ENCODE data around the gene PPARG. TPM values are rescaled to one million over a fixed set of nuclear protein-coding genes. Genes with fewer than 3 reads are reported as not detected.
"Not testable (repeated sequence)": the region's sequence is repeated elsewhere in the genome, so short reads cannot be mapped to it uniquely, and the experiment has no call there.

The PPARG gene
- total and polyA plus RNA-seq, 2 experiments from 2014 or later: 25.1 to 37.9 TPM

- no peak overlapping the region for H2AFZ ChIP-seq
- no peaks in the 10 kb centered on the region for H3K9me3 ChIP-seq (ENCODE audit: low read depth)
- no peak overlapping the region for H3K4me3 ChIP-seq
- DNase-seq (ENCODE audit: low spot score): no peak
- H3K36me3 ChIP-seq (replicated peaks; ENCODE audit: insufficient read depth, low read depth): no peaks in the 10 kb centered on the region
- H3K4me2 ChIP-seq: no peak overlapping the region
- peaks cover 6% of the 10 kb centered on the region for H3K4me1 ChIP-seq (ENCODE audit: insufficient read depth)
- no peaks in the 10 kb centered on the region for H3K27me3 ChIP-seq
- no peak overlapping the region for H3K27ac ChIP-seq
- H3K79me2 ChIP-seq: no peaks in the 10 kb centered on the region
- H3K9me2 ChIP-seq (replicated peaks; ENCODE audit: insufficient read depth): no peaks in the 10 kb centered on the region
- no peaks in the 10 kb centered on the region for H4K20me1 ChIP-seq (ENCODE audit: insufficient read depth, poor library complexity, severe bottlenecking)
- TF ChIP-seq EZH2phosphoT487 (IDR thresholded peaks at IDR 0.05; ENCODE audit: low read depth, severe bottlenecking, unreplicated experiment) (no peak), CTCF (IDR thresholded peaks at IDR 0.05; ENCODE audit: poor library complexity) (no peak)
Observed at GRCh38 chr3:12258911-12259310, 30.0 kb upstream of the PPARG start.

- H3K4me2 ChIP-seq; H3K36me3 ChIP-seq (replicated peaks; ENCODE audit: insufficient read depth, low read depth); H3K27me3 ChIP-seq; DNase-seq (ENCODE audit: low spot score); H4K20me1 ChIP-seq (ENCODE audit: insufficient read depth, poor library complexity, severe bottlenecking); H3K4me3 ChIP-seq; H2AFZ ChIP-seq; H3K9me3 ChIP-seq (ENCODE audit: low read depth); H3K4me1 ChIP-seq (ENCODE audit: insufficient read depth); H3K27ac ChIP-seq; H3K79me2 ChIP-seq; H3K9me2 ChIP-seq (replicated peaks; ENCODE audit: insufficient read depth): not testable (repeated sequence)
- WGBS (ENCODE audit: low lambda C conversion rate, missing lambda C conversion rate): 94% methylated on average over 8 of the region's 8 CpGs
Observed at GRCh38 chr3:12262173-12262572, 26.7 kb upstream of the PPARG start.

GRCh38 chr3:12265508-12265907 lies 23.4 kb upstream of the PPARG start:
- Histone ChIP-seq H4K20me1 (ENCODE audit: insufficient read depth, poor library complexity, severe bottlenecking) (no peaks in the 10 kb centered on the region), H3K36me3 (replicated peaks; ENCODE audit: insufficient read depth, low read depth) (no peaks in the 10 kb centered on the region), H3K9me2 (replicated peaks; ENCODE audit: insufficient read depth) (no peaks in the 10 kb centered on the region), H3K9me3 (ENCODE audit: low read depth) (no peaks in the 10 kb centered on the region), H3K27me3 (no peaks in the 10 kb centered on the region), H3K4me2 (no peak overlapping the region), H3K79me2 (no peaks in the 10 kb centered on the region), H3K4me3 (no peak overlapping the region), H3K4me1 (ENCODE audit: insufficient read depth) (no peaks in the 10 kb centered on the region), H3K27ac (no peak overlapping the region), H2AFZ (no peak overlapping the region)
- DNase-seq (ENCODE audit: low spot score): no peak
- 76% methylated on average over 1 of the region's 1 CpG for WGBS (ENCODE audit: low lambda C conversion rate, missing lambda C conversion rate)
- TF ChIP-seq EZH2 (IDR thresholded peaks at IDR 0.05; ENCODE audit: borderline replicate concordance) (no peak), EZH2phosphoT487 (IDR thresholded peaks at IDR 0.05; ENCODE audit: low read depth, severe bottlenecking, unreplicated experiment) (no peak), CTCF (IDR thresholded peaks at IDR 0.05; ENCODE audit: poor library complexity) (no peak)

GRCh38 chr3:12266038-12266437 lies 22.8 kb upstream of the PPARG start:
- Histone ChIP-seq H3K9me3 (ENCODE audit: low read depth) (no peaks in the 10 kb centered on the region), H3K27ac (no peak overlapping the region), H2AFZ (no peak overlapping the region), H4K20me1 (ENCODE audit: insufficient read depth, poor library complexity, severe bottlenecking) (no peaks in the 10 kb centered on the region), H3K36me3 (replicated peaks; ENCODE audit: insufficient read depth, low read depth) (no peaks in the 10 kb centered on the region), H3K79me2 (no peaks in the 10 kb centered on the region), H3K4me1 (ENCODE audit: insufficient read depth) (no peaks in the 10 kb centered on the region), H3K27me3 (no peaks in the 10 kb centered on the region), H3K4me3 (no peak overlapping the region), H3K4me2 (no peak overlapping the region), H3K9me2 (replicated peaks; ENCODE audit: insufficient read depth) (no peaks in the 10 kb centered on the region)
- no peak for TF ChIP-seq EZH2phosphoT487 (IDR thresholded peaks at IDR 0.05; ENCODE audit: low read depth, severe bottlenecking, unreplicated experiment)
- TF ChIP-seq CTCF (IDR thresholded peaks at IDR 0.05; ENCODE audit: poor library complexity): no peak
- no peak for TF ChIP-seq EZH2 (IDR thresholded peaks at IDR 0.05; ENCODE audit: borderline replicate concordance)
- no peak for DNase-seq (ENCODE audit: low spot score)
- 94% methylated on average over 5 of the region's 5 CpGs for WGBS (ENCODE audit: low lambda C conversion rate, missing lambda C conversion rate)

All from hepatocyte (in vitro differentiated cells).